ENCODE measurements around the gene EDN2.

The EDN2 gene

GRCh38 chr1:41523071-41523470 lies 38.6 kb upstream of the EDN2 start:
- peaks cover 0 to 5% (median 0%) of the 10 kb centered on the region in 4 experiments for H3K4me1 ChIP-seq (ENCODE audit: control extremely low read depth in 1 of 4, control insufficient read depth in 4 of 4, insufficient read depth in 4 of 4, low read length in 3 of 4)
- no peak overlapping the region for H3K27ac ChIP-seq (ENCODE audit: insufficient read depth in 1 of 2, low read depth in 1 of 2, low read length in 2 of 2, poor library complexity in 1 of 2, severe bottlenecking in 2 of 2)
- DNase-seq: no peak
- H3K4me3 ChIP-seq (ENCODE audit: control insufficient read depth in 1 of 7, extremely low read depth in 1 of 7, insufficient read depth in 4 of 7, low read depth in 2 of 7, low read length in 6 of 7): no peak overlapping the region
- 85% methylated on average over 10 of the region's 10 CpGs for WGBS (ENCODE audit: insufficient coverage)
- H3K36me3 ChIP-seq (ENCODE audit: control insufficient read depth in 4 of 4, insufficient read depth in 4 of 4, low read length in 3 of 4): peaks cover 0 to 3% (median 0%) of the 10 kb centered on the region in 4 experiments
- no peaks in the 10 kb centered on the region for H3K27me3 ChIP-seq (replicated peaks in 2 of 5; ENCODE audit: control insufficient read depth in 4 of 5, insufficient read depth in 5 of 5, low read length in 4 of 5)
- CTCF ChIA-PET: interaction anchor here (1.4 kb wide), 1 partner anchor 10 kb away, joined by 6 read pairs; no protein-coding TSS in a partner anchor
- no peaks in the 10 kb centered on the region for H3K9me3 ChIP-seq (ENCODE audit: control extremely low read depth in 1 of 5, control insufficient read depth in 4 of 5, insufficient read depth in 2 of 5, low read depth in 1 of 5, low read length in 4 of 5)
- POLR2A ChIA-PET: interaction anchor here (0.5 kb wide), 1 partner anchor 408 kb away, joined by 3 read pairs; no protein-coding TSS in a partner anchor

- DNase-seq: no peak
- Histone ChIP-seq H3K27me3 (replicated peaks in 2 of 5; ENCODE audit: control insufficient read depth in 4 of 5, insufficient read depth in 5 of 5, low read length in 4 of 5) (no peaks in the 10 kb centered on the region), H3K4me3 (ENCODE audit: control insufficient read depth in 1 of 7, extremely low read depth in 1 of 7, insufficient read depth in 4 of 7, low read depth in 2 of 7, low read length in 6 of 7) (no peak overlapping the region), H3K27ac (ENCODE audit: insufficient read depth in 1 of 2, low read depth in 1 of 2, low read length in 2 of 2, poor library complexity in 1 of 2, severe bottlenecking in 2 of 2) (no peak overlapping the region), H3K36me3 (ENCODE audit: control insufficient read depth in 4 of 4, insufficient read depth in 4 of 4, low read length in 3 of 4) (peaks cover 0 to 3% (median 0%) of the 10 kb centered on the region in 4 experiments), H3K4me1 (ENCODE audit: control extremely low read depth in 1 of 4, control insufficient read depth in 4 of 4, insufficient read depth in 4 of 4, low read length in 3 of 4) (peaks cover 0 to 7% (median 3%) of the 10 kb centered on the region in 4 experiments), H3K9me3 (ENCODE audit: control extremely low read depth in 1 of 5, control insufficient read depth in 4 of 5, insufficient read depth in 2 of 5, low read depth in 1 of 5, low read length in 4 of 5) (no peaks in the 10 kb centered on the region)
- POLR2A ChIA-PET: interaction anchor here (1.2 kb wide), 1 partner anchor 13 kb away, joined by 4 read pairs; no protein-coding TSS in a partner anchor
- 93% methylated on average over 7 of the region's 12 CpGs for WGBS (ENCODE audit: insufficient coverage)
- CTCF ChIA-PET: interaction anchor here (1.1 kb wide), 1 partner anchor 30 kb away, joined by 3 read pairs; no protein-coding TSS in a partner anchor
These were observed 37.3 kb upstream of the EDN2 start for GRCh38 chr1:41521766-41522165.

- POLR2A ChIA-PET: interaction anchor here (1.2 kb wide), 1 partner anchor 12 kb away, joined by 4 read pairs; no protein-coding TSS in a partner anchor
- CTCF ChIA-PET: interaction anchor here (1.1 kb wide), 1 partner anchor 29 kb away, joined by 3 read pairs; no protein-coding TSS in a partner anchor
- no peaks in the 10 kb centered on the region for H3K9me3 ChIP-seq (ENCODE audit: control extremely low read depth in 1 of 5, control insufficient read depth in 4 of 5, insufficient read depth in 2 of 5, low read depth in 1 of 5, low read length in 4 of 5)
- H3K27ac ChIP-seq (ENCODE audit: insufficient read depth in 1 of 2, low read depth in 1 of 2, low read length in 2 of 2, poor library complexity in 1 of 2, severe bottlenecking in 2 of 2): no peak overlapping the region
- 83% methylated on average over 8 of the region's 15 CpGs for WGBS (ENCODE audit: insufficient coverage)
- peak in 1 of 3 donors; percentile 6 for DNase-seq
- no peak overlapping the region for H3K4me3 ChIP-seq (ENCODE audit: control insufficient read depth in 1 of 7, extremely low read depth in 1 of 7, insufficient read depth in 4 of 7, low read depth in 2 of 7, low read length in 6 of 7)
- peaks cover 0 to 13% (median 9%) of the 10 kb centered on the region in 4 experiments for H3K4me1 ChIP-seq (ENCODE audit: control extremely low read depth in 1 of 4, control insufficient read depth in 4 of 4, insufficient read depth in 4 of 4, low read length in 3 of 4)
- peaks cover 0 to 3% (median 0%) of the 10 kb centered on the region in 4 experiments for H3K36me3 ChIP-seq (ENCODE audit: control insufficient read depth in 4 of 4, insufficient read depth in 4 of 4, low read length in 3 of 4)
- H3K27me3 ChIP-seq (replicated peaks in 2 of 5; ENCODE audit: control insufficient read depth in 4 of 5, insufficient read depth in 5 of 5, low read length in 4 of 5): no peaks in the 10 kb centered on the region
These were observed 36.7 kb upstream of the EDN2 start for GRCh38 chr1:41520951-41521752.

DNA sequence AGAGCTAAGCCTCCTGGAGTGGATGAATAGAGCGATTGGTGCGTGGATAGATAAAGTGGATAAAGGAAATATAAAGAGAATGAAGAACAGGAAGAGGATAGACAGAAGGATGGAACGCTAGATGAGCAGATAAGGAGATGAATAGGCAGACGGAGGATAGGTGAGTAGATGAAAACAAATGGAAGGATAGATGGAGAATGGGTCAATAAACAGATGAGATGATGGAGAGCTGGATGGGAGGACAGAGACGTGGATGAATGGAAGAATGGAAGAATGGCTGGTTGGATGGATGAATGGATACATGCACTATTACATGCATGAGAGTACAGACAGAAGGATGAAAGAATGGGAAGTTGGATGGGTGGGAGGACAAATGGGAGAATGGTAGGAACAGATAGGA lies 35.2 kb upstream of the EDN2 start:
- H3K27ac ChIP-seq (ENCODE audit: insufficient read depth in 1 of 2, low read depth in 1 of 2, low read length in 2 of 2, poor library complexity in 1 of 2, severe bottlenecking in 2 of 2): no peak overlapping the region
- H3K4me3 ChIP-seq (ENCODE audit: control insufficient read depth in 1 of 7, extremely low read depth in 1 of 7, insufficient read depth in 4 of 7, low read depth in 2 of 7, low read length in 6 of 7): no peak overlapping the region
- DNase-seq: no peak
- peaks cover 0 to 14% (median 11%) of the 10 kb centered on the region in 4 experiments for H3K4me1 ChIP-seq (ENCODE audit: control extremely low read depth in 1 of 4, control insufficient read depth in 4 of 4, insufficient read depth in 4 of 4, low read length in 3 of 4)
- H3K36me3 ChIP-seq (ENCODE audit: control insufficient read depth in 4 of 4, insufficient read depth in 4 of 4, low read length in 3 of 4): peaks cover 0 to 3% (median 0%) of the 10 kb centered on the region in 4 experiments
- ChIA-PET POLR2A (no interaction called here), CTCF (interaction anchor here (0.9 to 1.9 kb wide), 3 partner anchors 11 to 56 kb away, joined by 3 to 5 read pairs (median 3); no protein-coding TSS in a partner anchor)
- no peaks in the 10 kb centered on the region for H3K27me3 ChIP-seq (replicated peaks in 2 of 5; ENCODE audit: control insufficient read depth in 4 of 5, insufficient read depth in 5 of 5, low read length in 4 of 5)
- 99% methylated on average over 5 of the region's 5 CpGs for WGBS (ENCODE audit: insufficient coverage)
- H3K9me3 ChIP-seq (ENCODE audit: control extremely low read depth in 1 of 5, control insufficient read depth in 4 of 5, insufficient read depth in 2 of 5, low read depth in 1 of 5, low read length in 4 of 5): no peaks in the 10 kb centered on the region

DNA sequence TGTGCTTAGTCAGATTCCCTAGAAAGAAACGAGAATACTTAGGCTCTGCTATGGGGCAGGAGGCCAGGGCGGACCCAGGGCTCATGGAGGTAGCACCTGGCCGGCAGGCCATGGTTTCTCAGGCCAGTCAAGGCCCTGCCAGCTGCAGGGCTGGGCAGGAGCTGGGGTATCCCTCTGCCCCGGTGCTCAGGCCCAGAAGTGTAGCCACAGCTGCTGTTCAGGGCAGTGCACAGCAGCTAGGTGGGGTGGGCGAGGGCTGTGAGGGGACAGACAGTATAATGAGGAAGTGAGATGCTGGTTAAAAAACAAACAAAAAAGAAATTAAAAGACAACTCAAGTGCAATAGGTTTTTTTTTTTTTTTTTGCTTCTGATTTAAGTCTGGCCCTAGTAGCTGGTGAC lies 34.0 kb upstream of the EDN2 start:
- Histone ChIP-seq H3K27ac (ENCODE audit: insufficient read depth in 1 of 2, low read depth in 1 of 2, low read length in 2 of 2, poor library complexity in 1 of 2, severe bottlenecking in 2 of 2) (no peak overlapping the region), H3K4me1 (ENCODE audit: control extremely low read depth in 1 of 4, control insufficient read depth in 4 of 4, insufficient read depth in 4 of 4, low read length in 3 of 4) (peaks cover 0 to 14% (median 11%) of the 10 kb centered on the region in 4 experiments), H3K4me3 (ENCODE audit: control insufficient read depth in 1 of 7, extremely low read depth in 1 of 7, insufficient read depth in 4 of 7, low read depth in 2 of 7, low read length in 6 of 7) (no peak overlapping the region), H3K9me3 (ENCODE audit: control extremely low read depth in 1 of 5, control insufficient read depth in 4 of 5, insufficient read depth in 2 of 5, low read depth in 1 of 5, low read length in 4 of 5) (no peaks in the 10 kb centered on the region), H3K27me3 (replicated peaks in 2 of 5; ENCODE audit: control insufficient read depth in 4 of 5, insufficient read depth in 5 of 5, low read length in 4 of 5) (no peaks in the 10 kb centered on the region), H3K36me3 (ENCODE audit: control insufficient read depth in 4 of 4, insufficient read depth in 4 of 4, low read length in 3 of 4) (peaks cover 0 to 3% (median 0%) of the 10 kb centered on the region in 4 experiments)
- ChIA-PET POLR2A (no interaction called here), CTCF (interaction anchor here (1.9 kb wide), 1 partner anchor 10 kb away, joined by 5 read pairs; no protein-coding TSS in a partner anchor)
- DNase-seq: peak in 2 of 3 donors; percentile 11 to 25
- 100% methylated on average over 5 of the region's 5 CpGs for WGBS (ENCODE audit: insufficient coverage)

DNA sequence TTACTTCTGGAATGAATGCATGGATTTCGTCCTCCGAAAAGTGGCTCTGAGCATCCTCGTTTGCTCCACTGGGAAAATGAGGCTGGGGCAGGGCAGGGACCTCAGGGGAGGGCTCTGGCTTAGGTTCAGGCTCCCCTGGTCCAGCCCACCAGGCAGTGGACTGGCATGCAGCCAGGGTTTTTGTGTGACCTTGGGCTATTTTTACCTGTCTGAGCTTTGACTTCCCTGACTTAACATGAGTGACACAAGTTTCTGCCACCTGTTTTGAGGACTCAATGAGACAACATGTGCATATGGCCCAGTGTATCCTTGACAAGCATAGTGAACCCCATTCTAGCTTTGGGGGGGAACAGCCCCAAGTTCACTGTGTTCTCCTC lies 32.6 kb upstream of the EDN2 start:
- Histone ChIP-seq H3K27me3 (replicated peaks in 2 of 5; ENCODE audit: control insufficient read depth in 4 of 5, insufficient read depth in 5 of 5, low read length in 4 of 5) (no peaks in the 10 kb centered on the region), H3K4me1 (ENCODE audit: control extremely low read depth in 1 of 4, control insufficient read depth in 4 of 4, insufficient read depth in 4 of 4, low read length in 3 of 4) (peaks cover 0 to 14% (median 11%) of the 10 kb centered on the region in 4 experiments), H3K9me3 (ENCODE audit: control extremely low read depth in 1 of 5, control insufficient read depth in 4 of 5, insufficient read depth in 2 of 5, low read depth in 1 of 5, low read length in 4 of 5) (no peaks in the 10 kb centered on the region), H3K27ac (ENCODE audit: insufficient read depth in 1 of 2, low read depth in 1 of 2, low read length in 2 of 2, poor library complexity in 1 of 2, severe bottlenecking in 2 of 2) (no peak overlapping the region), H3K36me3 (ENCODE audit: control insufficient read depth in 4 of 4, insufficient read depth in 4 of 4, low read length in 3 of 4) (peaks cover 0 to 6% (median 0%) of the 10 kb centered on the region in 4 experiments), H3K4me3 (ENCODE audit: control insufficient read depth in 1 of 7, extremely low read depth in 1 of 7, insufficient read depth in 4 of 7, low read depth in 2 of 7, low read length in 6 of 7) (peak overlapping the region in 3 of 7 experiments; percentile 67 to 83 (median 71))
- ChIA-PET CTCF (interaction anchor here (0.8 to 2.1 kb wide), 6 partner anchors 9 to 210 kb away, joined by 3 to 12 read pairs (median 3); no protein-coding TSS in a partner anchor), POLR2A (no interaction called here)
- no peak for DNase-seq
- 96% methylated on average over 3 of the region's 3 CpGs for WGBS (ENCODE audit: insufficient coverage)

All from common myeloid progenitor, CD34-positive (primary cell).